NCI-H2029 treated with DMSO at 0.1 percent for 48 hours (cell line): ENCODE results near the gene ZDHHC20.

Experiments used
- DNase-seq: peaks from one replicate; lab custom pipeline; 2025; lab: John Stamatoyannopoulos, UW

The ZDHHC20 gene

GRCh38 chr13:21458813-21459701 lies at the start of gene ZDHHC20:
ZDHHC20 (minus strand) TSS chr13:21459303; CDS start chr13:21459171, 132 bp downstream.
- DNase-seq, result no peak

GRCh38 chr13:21504379-21504778 lies 45.3 kb upstream of the ZDHHC20 start:
- DNase-seq, result no peak

- DNase-seq, result no peak
These were observed 42.6 kb upstream of the ZDHHC20 start for GRCh38 chr13:21501686-21502085.

GRCh38 chr13:21486322-21486721 lies 27.2 kb upstream of the ZDHHC20 start:
- DNase-seq, result no peak

GRCh38 chr13:21483748-21484147 lies 24.6 kb upstream of the ZDHHC20 start:
- no peak for DNase-seq

- peak; percentile 26 for DNase-seq
These were observed 22.3 kb upstream of the ZDHHC20 start for GRCh38 chr13:21481359-21481758.

- peak; percentile 7 for DNase-seq
These were observed 20.0 kb upstream of the ZDHHC20 start for GRCh38 chr13:21478881-21479808.

- DNase-seq, result peak; percentile 47
These were observed 17.9 kb upstream of the ZDHHC20 start for GRCh38 chr13:21476893-21477472.

GRCh38 chr13:21475115-21475514 lies 16.0 kb upstream of the ZDHHC20 start:
- DNase-seq, result no peak

GRCh38 chr13:21470785-21471184 lies 11.7 kb upstream of the ZDHHC20 start:
- no peak for DNase-seq

GRCh38 chr13:21466527-21466926 lies 7.4 kb upstream of the ZDHHC20 start:
- no peak for DNase-seq

- peak; percentile 35 for DNase-seq
These were observed 6.6 kb upstream of the ZDHHC20 start for GRCh38 chr13:21465710-21466160.

- no peak for DNase-seq
These were observed 4.3 kb upstream of the ZDHHC20 start for GRCh38 chr13:21463424-21463823.

- no peak for DNase-seq
These were observed 2.0 kb upstream of the ZDHHC20 start for GRCh38 chr13:21461131-21461530.

GRCh38 chr13:21458451-21458812 lies 671 bp downstream of the ZDHHC20 start:
- DNase-seq, result peak; percentile 11

GRCh38 chr13:21453387-21454081 lies 5.6 kb downstream of the ZDHHC20 start:
- no peak for DNase-seq

GRCh38 chr13:21450936-21451335 lies 8.2 kb downstream of the ZDHHC20 start:
- no peak for DNase-seq

- no peak for DNase-seq
These were observed 12.4 kb downstream of the ZDHHC20 start for GRCh38 chr13:21446656-21447055.

GRCh38 chr13:21445759-21446158 lies 13.3 kb downstream of the ZDHHC20 start:
- DNase-seq, result no peak

- no peak for DNase-seq
These were observed 15.9 kb downstream of the ZDHHC20 start for GRCh38 chr13:21443171-21443570.

- no peak for DNase-seq
These were observed 22.5 kb downstream of the ZDHHC20 start for GRCh38 chr13:21436582-21436981.

GRCh38 chr13:21435687-21436151 lies 23.4 kb downstream of the ZDHHC20 start:
- no peak for DNase-seq
